HL-60 (cell line): ENCODE data around the gene PRKAG2.

Experiments
- POLR2AphosphoS5 ChIP-seq: IDR thresholded peaks from 2 replicates; pipeline ENCODE4 v1.6.1; 2012; ENCODE audit warnings: low read depth
- TF ChIP-seq, protein P1 (sequence below): IDR thresholded peaks from one replicate; pipeline ENCODE4 v1.5.1; 2011; ENCODE audit warnings: low read length, control low read depth, inconsistent platforms; ENCODE audit not compliant: insufficient read depth

DNA sequence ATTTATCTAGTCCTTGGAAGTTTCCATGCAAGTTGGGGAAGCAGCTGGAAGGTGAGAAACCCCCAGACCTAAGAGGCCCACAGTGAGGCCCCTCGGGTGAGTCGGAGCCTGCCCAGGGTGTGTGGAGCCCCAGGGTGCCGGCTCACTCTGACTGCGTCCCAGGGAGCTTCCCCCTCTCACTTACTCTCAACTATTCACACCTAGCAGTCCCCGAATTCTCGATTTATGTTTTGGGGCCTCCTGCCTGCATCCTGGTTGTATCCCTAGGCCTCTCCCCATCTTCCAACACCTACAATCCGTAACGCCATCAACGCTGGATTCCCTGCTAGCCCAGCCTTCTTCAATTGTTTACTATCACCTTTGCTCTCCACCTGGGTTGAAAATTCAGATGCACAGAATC lies 63.9 kb downstream of the PRKAG2 start:
- TF ChIP-seq, protein P1, sequence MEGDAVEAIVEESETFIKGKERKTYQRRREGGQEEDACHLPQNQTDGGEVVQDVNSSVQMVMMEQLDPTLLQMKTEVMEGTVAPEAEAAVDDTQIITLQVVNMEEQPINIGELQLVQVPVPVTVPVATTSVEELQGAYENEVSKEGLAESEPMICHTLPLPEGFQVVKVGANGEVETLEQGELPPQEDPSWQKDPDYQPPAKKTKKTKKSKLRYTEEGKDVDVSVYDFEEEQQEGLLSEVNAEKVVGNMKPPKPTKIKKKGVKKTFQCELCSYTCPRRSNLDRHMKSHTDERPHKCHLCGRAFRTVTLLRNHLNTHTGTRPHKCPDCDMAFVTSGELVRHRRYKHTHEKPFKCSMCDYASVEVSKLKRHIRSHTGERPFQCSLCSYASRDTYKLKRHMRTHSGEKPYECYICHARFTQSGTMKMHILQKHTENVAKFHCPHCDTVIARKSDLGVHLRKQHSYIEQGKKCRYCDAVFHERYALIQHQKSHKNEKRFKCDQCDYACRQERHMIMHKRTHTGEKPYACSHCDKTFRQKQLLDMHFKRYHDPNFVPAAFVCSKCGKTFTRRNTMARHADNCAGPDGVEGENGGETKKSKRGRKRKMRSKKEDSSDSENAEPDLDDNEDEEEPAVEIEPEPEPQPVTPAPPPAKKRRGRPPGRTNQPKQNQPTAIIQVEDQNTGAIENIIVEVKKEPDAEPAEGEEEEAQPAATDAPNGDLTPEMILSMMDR = no peak
- TF ChIP-seq POLR2AphosphoS5 = no peak
